Muscle of back (tissue), 13 donors: ENCODE measurements around the gene SLC25A27. TPM values are rescaled to one million over a fixed set of nuclear protein-coding genes. Genes with fewer than 3 reads are reported as not detected.
"Not testable (repeated sequence)": the region's sequence is repeated elsewhere in the genome, so short reads cannot be mapped to it uniquely, and the experiment has no call there.

Experiments used
- DNase-seq, 3 donors: peaks; one replicate each; pipeline versions ENCODE4 v3.0.0 to v3.0.0-alpha.2; 2013
- long read RNA-seq, 9 donors: transcript quantifications; one replicate each; lab custom pipeline, GENCODE V29; 2026
- polyA plus RNA-seq, 10 donors: library from polyadenylated mRNA; unstranded; fragments of 120-200 nt; gene quantifications; one replicate each; pipeline ENCODE4 v1.2.1, GENCODE V29; 2013; ENCODE audit not compliant: insufficient read length in 10 of 10

The SLC25A27 gene, protein sequence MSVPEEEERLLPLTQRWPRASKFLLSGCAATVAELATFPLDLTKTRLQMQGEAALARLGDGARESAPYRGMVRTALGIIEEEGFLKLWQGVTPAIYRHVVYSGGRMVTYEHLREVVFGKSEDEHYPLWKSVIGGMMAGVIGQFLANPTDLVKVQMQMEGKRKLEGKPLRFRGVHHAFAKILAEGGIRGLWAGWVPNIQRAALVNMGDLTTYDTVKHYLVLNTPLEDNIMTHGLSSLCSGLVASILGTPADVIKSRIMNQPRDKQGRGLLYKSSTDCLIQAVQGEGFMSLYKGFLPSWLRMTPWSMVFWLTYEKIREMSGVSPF
- polyA plus RNA-seq, result 10 to 100 TPM in 9 of 10 donors, 1 to 10 TPM in 1; 9.9 to 33.8 (median 14.8) TPM
- long read RNA-seq, donor 1, result 0 reads
- long read RNA-seq, donor 2, partial matches to known transcripts, result 0 of 1 reads
- long read RNA-seq, donor 2, other reads (novel, unspliced or antisense), result 0 of 1 reads
- long read RNA-seq, donor 3, result 0 reads
- long read RNA-seq, donor 4, partial matches to known transcripts, result 9 of 9 reads
- long read RNA-seq, donor 4, other reads (novel, unspliced or antisense), result 0 of 9 reads
- long read RNA-seq, donor 5, result 0 reads
- long read RNA-seq, donor 6, result 0 reads
- long read RNA-seq, donor 7, partial matches to known transcripts, result 5 of 6 reads
- long read RNA-seq, donor 7, other reads (novel, unspliced or antisense), result 0 of 6 reads
- long read RNA-seq, donor 8, result 0 reads
- long read RNA-seq, donor 9, result 0 reads

DNA sequence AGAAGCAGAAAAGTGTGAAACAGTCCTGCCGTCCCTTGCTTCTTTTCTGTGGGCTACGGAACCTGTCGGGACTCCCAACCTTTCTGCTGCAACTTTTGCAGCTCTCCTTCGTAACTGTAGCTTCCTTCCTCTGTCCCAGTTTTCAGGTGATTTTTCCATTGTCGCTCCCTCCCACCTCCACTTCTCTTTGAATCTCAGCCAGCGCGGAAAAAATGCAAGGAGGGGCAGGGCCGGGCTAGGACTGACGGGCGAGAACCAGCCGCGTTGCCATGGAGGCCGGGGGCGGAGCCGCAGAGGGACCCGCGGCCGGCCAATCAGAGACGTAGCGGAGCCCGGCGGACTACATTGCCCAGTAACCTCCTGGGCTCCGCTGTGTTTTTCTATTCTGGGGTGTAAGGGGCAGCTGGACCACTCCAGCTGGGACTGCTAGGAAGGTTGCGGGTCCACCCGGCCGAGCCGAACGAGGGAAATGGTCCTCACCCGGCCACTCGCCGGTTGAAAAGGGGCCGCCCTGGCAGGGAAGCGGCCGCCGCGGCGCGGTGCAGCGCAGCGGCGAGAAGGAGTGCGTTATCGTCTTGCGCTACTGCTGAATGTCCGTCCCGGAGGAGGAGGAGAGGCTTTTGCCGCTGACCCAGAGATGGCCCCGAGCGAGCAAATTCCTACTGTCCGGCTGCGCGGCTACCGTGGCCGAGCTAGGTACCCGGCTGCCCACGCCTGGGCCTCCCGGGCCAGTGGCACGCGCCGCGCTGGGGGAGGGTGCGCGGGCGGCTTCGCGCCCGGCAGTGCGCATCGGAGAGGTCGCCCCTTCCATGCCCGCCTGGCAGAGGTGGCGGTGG lies at the start of gene SLC25A27, which contains the start of gene CYP39A1:
TSS of gene SLC25A27 (plus strand) at position 373 of the 836 bp plus-strand sequence. CDS start at position 591, 218 bp downstream.
TSS of gene CYP39A1 (minus strand) at position 216 of the 836 bp plus-strand sequence. CDS start 236 bp downstream, outside the sequence.
- peak; percentile 84 to 96 (median 92) for DNase-seq

DNA sequence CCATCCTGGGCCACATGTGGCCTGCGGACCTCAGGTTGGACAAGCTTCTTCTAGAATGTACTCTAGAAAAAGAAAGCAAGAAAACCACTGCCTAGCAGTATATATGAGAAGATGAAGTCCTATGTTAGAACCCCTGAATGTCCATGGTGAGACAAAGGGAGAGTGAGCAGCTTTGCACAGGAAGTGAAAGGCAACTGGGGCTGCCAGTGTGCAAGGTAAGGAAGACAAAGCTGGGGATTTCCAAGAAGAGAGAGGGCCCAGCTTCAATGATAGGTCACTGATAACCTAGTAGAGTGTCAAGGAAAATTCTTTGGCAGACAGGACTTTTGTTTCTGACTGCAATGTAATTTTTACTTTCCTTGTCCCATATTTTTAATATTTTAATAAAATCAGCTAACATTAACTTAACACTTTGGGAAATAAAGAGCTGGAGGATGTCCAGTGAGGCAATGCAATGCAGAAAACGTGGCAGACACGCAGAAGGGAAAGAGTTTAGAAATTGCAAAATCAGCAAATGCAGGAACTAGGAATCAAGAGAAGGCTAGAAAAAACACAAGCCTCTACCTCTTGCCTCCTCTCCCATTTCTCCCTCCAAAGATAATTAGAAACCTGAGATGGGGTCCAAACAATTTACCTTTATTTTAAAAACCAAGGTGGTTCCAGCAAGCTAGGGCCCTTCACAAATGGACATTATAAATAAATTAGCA lies 47.5 kb upstream of the SLC25A27 start:
- no peak for DNase-seq

DNA sequence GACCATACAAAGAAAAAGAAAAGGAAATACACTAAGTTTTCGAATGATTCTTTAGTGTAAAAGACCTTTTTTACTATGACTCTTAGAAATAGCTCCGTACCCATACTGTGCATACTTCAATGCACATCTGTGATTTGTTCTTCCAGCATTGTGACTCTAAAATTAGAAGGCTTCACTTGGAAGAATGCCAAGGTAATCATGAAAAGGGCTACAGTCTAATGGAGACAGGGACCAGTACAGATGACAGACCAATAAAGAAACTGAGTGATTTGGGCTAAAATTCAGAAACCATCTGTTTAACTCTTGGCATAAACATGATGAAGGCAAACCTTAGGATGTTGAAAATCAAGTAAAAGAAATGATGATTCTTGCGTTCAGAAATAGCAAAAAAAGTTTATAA lies 46.4 kb upstream of the SLC25A27 start:
- peak in 2 of 3 donors; percentile 16 to 30 for DNase-seq

DNA sequence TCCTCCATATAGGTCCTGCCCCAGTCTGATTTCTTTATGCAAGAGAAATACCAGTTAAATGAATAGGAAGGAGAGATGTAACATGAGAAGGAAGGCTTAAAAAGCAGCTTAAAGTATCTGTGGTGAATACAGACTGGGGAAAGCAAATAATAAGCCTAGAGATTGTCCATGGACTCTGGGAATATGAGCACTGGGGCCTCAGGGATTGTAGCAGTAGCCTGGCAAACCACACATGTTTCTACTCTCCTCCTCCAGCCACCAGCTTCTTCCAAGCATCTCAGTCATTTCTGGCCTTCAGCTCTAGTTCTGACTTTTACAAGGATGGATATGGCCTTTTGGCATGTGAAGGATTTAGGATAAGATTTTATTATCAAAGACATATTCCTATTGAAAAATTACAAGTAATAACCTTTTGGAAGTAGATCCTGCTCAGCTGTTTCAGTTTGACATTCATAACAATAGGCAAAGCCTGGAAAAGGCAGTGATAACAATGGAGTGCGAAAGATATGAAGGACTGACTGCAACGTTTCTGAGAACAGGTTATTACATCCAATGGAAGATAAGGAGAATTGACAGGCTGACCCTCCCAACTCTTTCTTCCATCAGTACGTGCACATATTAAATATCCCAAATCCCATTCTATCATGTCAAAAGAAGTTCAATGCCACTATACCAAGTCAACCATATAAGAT lies 41.8 kb upstream of the SLC25A27 start:
- no peak for DNase-seq

DNA sequence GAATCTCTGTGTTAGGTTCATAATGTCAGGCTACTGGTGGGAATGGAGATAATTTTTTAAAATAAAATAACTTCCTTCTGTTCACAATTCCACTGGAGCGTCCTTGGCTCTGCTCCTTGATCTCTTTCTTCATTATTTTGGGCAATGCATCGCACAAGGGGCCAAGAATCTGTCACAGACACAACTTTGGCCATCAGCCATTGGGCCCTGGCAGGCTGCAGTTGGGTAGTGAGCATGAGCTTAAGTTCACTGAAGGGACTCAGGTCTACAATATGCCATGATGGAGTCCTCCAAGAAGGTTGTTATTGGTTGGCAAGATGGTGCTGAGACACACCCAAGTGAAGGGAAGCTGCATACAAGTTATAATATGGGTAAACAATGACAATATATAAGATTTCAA lies 40.1 kb upstream of the SLC25A27 start:
- no peak for DNase-seq

DNA sequence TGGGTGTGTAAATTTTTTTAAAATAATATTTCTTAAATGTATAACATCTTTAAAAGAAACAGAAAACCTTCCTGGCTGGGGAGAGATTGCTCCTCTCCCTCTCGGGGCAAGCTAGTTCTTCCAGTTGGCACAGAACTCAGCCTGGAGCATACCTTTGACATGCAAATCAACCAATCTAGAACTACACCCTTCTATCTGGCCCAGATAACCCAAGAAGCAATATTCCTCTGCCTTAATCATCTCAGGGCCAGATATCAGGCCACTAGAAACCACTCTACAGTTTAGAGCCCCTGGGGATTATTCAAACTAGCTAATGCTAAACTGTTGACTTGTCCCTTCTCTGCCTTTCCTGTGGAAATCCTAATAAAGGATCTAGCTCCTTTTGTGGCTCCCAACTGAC lies 34.0 kb upstream of the SLC25A27 start:
- no peak for DNase-seq

DNA sequence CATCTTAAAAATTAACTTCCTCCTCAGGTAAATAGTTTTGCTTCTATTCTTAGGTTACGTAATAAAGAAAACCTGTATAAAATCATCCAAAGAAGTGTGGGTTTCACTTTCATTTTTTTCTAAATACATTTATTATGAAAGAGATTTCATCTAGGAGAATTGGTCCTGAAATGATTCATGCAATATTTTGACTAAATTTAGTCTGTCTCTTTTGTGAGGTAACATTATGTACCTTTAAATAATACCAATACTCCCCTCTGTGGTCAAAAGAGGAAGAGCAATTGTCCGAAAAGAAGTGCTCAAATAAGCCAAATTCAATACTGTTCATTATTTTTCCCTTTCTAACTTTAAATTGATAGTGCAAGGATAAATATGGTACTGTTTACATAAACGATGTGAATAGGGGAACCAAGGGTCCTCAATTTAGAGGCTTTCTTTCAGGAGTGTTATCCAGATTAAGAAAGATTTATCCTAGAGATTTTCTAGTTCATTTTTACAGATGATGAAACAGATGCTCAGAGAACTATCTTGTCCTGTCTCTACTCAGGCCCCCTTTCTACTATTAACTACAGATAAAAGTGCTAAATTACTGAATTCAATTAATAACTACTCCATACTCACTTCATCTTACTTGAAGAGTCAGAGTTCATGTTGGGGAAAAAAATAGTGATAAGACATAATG lies 26.4 kb upstream of the SLC25A27 start:
- peak; percentile 26 to 57 (median 28) for DNase-seq

DNA sequence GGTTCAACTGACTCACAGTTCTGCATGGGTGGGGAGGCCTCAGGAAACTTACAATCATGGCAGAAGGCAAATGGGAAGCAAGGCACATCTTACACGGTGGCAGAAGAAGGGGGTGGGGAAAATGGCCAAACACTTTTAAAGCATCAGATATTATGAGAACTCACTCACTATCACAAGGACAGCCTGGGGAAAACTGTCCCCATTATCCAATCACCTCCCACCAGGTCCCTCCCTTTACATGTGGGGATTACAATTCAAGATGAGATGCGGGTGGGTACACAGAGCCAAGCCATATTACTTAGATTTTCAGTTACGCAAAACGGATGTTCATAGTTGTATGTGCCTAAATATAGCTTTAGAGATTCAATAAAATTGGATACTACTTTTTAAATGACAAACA lies 25.8 kb upstream of the SLC25A27 start:
- no peak for DNase-seq

DNA sequence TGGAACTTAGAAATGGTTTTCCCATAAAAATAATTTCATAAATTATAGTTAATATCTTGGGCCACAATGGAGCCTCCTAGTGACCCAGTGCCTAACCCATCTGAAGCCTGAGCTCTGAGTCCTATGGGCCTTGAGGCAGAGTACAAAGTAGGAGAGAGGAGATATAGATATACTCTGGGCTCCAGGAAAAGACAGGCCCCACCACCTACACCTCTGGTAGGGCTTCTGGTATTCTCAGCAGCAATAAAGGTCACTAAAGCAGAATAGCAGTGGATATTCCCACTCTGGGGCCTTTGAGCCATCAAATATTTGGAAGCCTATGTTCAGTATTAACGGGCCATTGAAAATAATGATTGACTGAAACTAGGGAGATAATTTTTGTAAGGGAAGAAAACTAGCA lies 24.3 kb upstream of the SLC25A27 start:
- peak in 2 of 3 donors; percentile 3 to 13 for DNase-seq

DNA sequence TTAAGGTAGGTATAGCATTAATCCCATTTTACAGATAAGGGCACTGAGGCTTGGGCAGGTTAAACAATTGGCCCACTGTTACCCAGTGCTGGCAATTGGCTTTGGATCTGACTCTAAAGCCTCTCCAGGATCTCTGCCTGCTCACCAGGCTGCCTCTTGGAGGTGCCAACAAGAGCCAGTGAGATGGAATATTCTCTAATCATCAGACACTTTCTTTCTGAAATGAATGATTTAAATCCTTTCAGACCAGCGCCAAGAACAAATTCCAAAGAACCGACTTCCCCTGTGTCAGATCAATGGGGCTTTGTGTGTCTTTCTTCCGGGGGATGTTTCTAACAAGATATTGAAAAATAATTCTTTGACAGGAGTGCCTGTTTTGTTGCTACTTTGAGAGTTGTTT lies 23.8 kb upstream of the SLC25A27 start:
- DNase-seq, result no peak

DNA sequence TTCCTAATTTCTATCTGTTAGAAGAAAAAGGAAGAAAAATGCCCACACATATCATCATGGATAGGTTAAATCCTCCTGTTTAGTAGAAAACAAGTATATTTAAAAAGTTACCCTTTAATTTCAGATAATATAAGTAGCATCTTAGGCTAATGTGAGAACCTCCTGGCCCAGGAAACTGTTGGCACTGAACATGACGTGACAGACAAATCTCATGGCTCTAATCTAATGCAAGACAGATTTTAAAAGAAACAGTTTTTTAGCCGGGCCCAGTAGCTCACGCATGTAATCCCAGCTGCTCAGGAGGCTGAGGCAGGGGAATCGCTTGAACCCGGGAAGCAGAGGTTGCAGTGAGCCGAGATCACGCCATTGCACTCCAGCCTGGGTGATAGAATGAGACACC lies 23.1 kb upstream of the SLC25A27 start:
- DNase-seq, result no peak

DNA sequence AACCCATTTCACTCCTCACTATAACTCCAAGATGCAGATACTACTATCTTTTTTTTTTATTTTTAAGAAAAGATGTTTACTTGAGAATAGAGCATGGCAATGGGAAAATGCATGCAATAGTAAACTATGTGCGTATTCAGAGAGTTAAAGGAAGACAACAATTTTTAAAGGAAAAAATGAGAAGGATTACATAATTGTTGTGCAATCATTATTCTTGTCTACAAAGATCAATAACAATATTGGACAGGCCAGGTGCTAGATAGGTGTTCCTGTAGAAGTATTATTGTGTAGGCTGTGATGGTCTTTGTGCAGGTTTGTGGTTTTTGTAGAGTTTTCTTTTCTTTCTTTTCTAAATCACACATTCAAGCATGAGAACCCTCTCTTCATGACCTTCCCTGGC lies 20.7 kb upstream of the SLC25A27 start:
- no peak for DNase-seq

DNA sequence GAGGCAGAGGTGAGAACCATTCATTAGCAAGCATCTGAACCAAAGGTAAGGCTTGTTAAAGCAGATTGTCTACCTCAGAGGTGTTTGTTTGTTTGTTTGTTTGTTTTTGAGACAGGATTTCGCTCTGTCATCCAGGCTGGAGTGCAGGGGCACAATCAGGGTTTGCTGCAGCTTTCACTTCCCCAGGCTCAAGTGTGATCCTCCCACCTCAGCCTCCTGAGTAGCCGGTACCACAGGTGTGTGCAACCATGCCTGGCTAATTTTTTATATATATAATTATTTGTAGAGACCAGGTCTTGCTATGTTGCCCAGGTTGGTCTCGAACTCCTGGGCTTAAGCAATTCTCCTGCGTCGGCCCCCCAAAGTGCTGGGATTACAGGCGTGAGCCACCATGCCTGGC lies 17.3 kb upstream of the SLC25A27 start:
- no peak for DNase-seq

DNA sequence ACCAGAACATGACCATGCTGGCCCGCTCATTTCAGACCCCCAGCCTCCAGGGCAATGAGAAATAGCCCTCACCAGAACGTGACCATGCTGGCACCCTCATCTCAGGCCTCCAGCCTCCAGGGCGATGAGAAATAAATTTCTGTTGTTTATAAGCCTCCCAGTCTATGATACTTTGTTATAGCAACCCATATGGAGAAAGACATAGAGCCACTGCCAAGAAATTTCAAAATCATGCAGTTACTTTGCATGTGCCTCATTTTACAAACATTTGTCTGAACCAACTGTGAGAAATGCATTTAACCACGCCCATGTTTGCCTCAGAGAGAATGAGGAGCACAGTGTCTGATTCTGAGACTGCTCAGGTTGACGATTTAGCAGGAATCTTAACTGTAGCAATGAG lies 15.6 kb upstream of the SLC25A27 start:
- DNase-seq, result peak in 2 of 3 donors; percentile 12 to 40

DNA sequence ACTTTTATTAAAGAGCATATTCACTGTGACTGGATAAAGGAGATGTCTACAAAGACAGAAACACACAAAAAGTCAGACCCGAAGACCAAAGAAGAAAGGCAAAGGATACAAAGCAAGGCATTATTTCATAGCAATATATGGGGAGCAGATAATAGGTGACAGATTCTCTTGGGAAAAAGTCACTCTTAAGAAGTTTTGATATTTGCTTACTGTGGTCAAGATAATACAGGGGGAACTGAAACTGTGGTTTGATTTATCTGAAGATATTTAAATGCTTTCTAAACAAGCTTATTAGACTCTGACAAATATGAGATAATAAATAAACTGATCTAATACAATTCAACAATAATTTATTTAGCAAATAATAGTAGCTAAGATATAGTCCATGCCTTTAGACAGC lies 14.8 kb upstream of the SLC25A27 start:
- no peak for DNase-seq

DNA sequence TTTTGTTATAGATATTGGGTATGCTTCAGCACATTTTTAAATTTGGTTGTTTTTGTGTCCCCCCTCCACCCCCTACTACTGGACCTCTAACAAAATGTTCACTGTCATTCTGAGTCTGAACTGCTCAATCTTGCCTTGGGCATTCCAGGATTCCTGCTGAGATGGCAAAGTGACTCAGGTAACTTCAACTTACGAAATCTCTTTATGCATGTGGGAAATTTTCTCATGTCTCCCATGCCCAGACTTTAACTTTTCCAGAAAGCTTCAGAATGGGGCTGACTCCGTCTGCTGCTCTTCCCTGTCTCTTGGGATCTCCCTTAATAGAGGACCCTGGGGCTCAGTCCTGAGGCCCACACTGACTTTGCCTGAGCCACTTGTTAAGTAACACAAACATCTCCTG lies 14.1 kb upstream of the SLC25A27 start:
- no peak for DNase-seq

DNA sequence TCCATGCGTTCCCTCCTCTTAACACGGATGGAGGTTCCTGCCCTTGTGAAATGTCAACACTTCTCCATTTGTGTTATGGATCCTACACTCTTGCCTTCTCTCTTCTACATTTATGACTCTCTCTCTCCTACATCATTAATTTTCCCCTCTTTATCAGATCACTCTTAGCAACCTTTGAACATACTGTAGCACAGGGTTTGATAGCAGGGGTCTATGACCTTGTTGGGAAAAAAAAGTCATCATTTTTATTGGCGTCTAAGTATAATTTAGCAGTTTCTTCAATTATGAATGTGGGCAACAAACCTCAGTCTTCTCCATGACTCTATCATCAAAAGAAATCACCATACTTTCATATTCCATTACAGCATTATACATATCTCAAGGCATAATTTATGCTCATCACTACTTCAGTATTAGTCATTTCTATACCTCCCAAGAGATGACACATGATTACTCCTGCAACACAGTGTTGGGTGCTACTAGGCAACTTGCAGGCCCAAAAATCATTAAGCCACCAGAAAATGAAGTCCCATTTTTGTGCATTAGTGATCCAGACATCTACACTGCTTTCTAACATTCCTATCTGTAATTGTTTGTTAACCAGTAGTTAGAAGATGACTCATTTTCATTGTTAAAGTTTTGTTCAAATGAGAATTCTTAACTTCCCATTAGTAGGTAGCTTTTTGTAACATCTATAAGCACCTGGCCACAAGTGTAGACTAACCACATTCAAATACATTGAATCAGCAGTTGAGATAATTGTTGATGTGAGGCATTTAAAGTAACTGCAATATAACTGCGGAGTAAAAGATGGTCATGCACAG lies 9.6 kb upstream of the SLC25A27 start:
- no peak for DNase-seq

DNA sequence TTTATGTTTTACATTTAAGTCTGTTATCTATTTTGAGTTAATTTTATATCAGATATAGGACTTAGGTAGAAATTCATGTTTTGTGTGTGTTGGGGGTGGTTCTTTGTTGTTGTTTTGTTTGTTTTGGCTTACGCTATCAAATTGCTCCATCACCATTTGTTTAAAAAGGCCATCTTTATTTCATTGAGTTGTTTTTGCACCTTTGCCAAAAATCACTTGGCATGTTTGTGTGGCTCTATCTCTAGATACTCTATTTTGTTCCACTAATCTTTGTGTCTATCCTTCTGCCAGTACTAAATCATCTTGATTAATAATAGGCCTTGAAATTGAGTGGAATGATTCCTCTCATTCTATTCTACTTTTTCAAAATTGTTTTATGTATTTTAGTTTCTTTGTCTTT lies 7.5 kb upstream of the SLC25A27 start:
- DNase-seq, result no peak

DNA sequence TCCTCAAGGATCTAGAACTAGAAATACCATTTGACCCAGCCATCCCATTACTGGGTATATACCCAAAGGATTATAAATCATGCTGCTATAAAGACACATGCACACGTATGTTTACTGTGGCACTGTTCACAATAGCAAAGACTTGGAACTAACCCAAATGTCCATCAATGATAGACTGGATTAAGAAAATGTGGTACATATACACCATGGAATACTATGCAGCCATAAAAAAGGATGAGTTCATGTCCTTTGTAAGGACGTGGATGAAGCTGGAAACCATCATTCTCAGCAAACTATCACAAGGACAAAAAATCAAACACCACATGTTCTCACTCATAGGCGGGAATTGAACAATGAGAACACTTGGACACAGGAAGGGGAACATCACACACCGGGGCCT lies 4.7 kb upstream of the SLC25A27 start:
- DNase-seq, result not testable (repeated sequence)
